ENCODE measurements around the gene TVP23C.
"Not testable (repeated sequence)": the region's sequence is repeated elsewhere in the genome, so short reads cannot be mapped to it uniquely, and the experiment has no call there.

The TVP23C gene

DNA sequence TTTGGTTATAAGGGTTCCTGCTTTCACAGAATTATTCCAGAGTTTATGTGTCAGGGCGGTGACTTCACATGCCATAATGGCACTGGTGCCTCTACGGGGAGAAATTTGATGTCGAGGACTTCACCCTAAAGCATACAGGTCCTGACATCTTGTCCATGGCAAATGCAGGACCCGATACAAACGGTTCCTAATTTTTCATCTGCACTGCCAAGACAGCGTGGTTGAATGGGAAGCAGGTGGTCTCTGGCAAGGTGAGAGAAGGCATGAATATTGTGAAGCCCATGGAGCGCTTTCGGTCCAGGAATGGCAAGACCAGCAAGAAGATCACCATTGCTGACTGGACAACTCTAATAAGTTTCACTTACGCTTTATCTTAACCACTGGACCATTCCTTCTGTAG, 56.3 kb downstream of the TVP23C start:
- WGBS: 98% methylated on average over 9 of the region's 9 CpGs
- H2AK5ac ChIP-seq (ENCODE audit: low read length, severe bottlenecking): no peak overlapping the region

GRCh38 chr17:15505708-15506107, 57.6 kb downstream of the TVP23C start:
- 98% methylated on average over 25 of the region's 32 CpGs for WGBS
- peaks cover 0 to 18% of the 10 kb centered on the region in 2 experiments for H3K36me3 ChIP-seq (ENCODE audit: control insufficient read depth in 1 of 2, insufficient read depth in 2 of 2, low read depth in 1 of 2, low read length in 2 of 2)

More for the DNA sequence above, 56.3 kb downstream of the TVP23C start:
- H3K79me1 ChIP-seq (replicated peaks; ENCODE audit: low read length, poor library complexity, severe bottlenecking): peaks cover 7% of the 10 kb centered on the region
- no peak for DNase-seq
- no peak overlapping the region for H4K8ac ChIP-seq (ENCODE audit: low read length)
- H3K23ac ChIP-seq (ENCODE audit: low read length in 2 of 2): no peak overlapping the region
- no peak overlapping the region for H2BK15ac ChIP-seq (ENCODE audit: low read depth, poor library complexity, severe bottlenecking)
- H3K14ac ChIP-seq (ENCODE audit: low read length in 2 of 2): no peak overlapping the region
- H3K9me3 ChIP-seq (ENCODE audit: control insufficient read depth, low read length): no peaks in the 10 kb centered on the region
- peaks cover 9% of the 10 kb centered on the region for H3K4me1 ChIP-seq (ENCODE audit: control insufficient read depth, insufficient read depth, low read depth, low read length)
- H3K36me3 ChIP-seq (ENCODE audit: control insufficient read depth in 1 of 2, insufficient read depth in 2 of 2, low read depth in 1 of 2, low read length in 2 of 2): peaks cover 0 to 14% of the 10 kb centered on the region in 2 experiments
- H3K27me3 ChIP-seq (ENCODE audit: control insufficient read depth in 1 of 2, insufficient read depth in 1 of 2, low read length in 2 of 2): no peaks in the 10 kb centered on the region
- no peak overlapping the region for H3K27ac ChIP-seq (ENCODE audit: low read length, poor library complexity, severe bottlenecking)
- H2BK120ac ChIP-seq (ENCODE audit: low read depth, low read length): no peak overlapping the region
- H3K4ac ChIP-seq (ENCODE audit: low read depth in 1 of 2, low read length in 2 of 2): no peak overlapping the region
- H3K4me3 ChIP-seq (ENCODE audit: insufficient read depth in 1 of 2, low read depth in 1 of 2, low read length in 2 of 2): no peak overlapping the region
- H4K91ac ChIP-seq (ENCODE audit: low read length): no peak overlapping the region
- H3K18ac ChIP-seq (ENCODE audit: low read depth in 1 of 2, low read length in 2 of 2): no peak overlapping the region
- H2BK5ac ChIP-seq (ENCODE audit: low read depth, low read length, poor library complexity, severe bottlenecking): no peak overlapping the region
- no peak overlapping the region for H3K9ac ChIP-seq (ENCODE audit: low read length)
- H3K4me2 ChIP-seq (ENCODE audit: low read length, poor library complexity, severe bottlenecking): no peak overlapping the region
- H2BK12ac ChIP-seq (ENCODE audit: low read length in 2 of 2): no peak overlapping the region
- no peak overlapping the region for H2AFZ ChIP-seq (ENCODE audit: low read depth, low read length)

DNA sequence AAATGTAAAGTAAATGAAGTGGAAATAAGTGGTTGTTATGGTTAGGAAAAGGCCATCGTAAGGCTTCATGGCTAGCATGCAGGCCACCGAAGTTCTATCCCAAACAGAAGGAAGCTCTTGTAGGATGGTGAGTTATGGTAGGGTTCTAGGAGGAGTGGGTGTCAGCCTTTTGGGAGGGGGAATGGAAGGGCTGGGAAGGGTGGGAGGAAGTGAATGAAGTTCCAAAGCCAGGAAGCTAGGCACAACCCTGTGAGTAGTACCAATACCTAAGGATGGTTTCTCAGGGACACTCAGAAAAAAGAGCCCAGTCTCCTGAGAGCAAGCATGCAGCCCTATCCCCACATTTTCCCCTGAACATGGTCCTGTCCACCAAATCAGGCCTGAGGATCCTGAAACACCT, 59.6 kb downstream of the TVP23C start:
- H3K79me1 ChIP-seq (replicated peaks; ENCODE audit: low read length, poor library complexity, severe bottlenecking): peaks cover 7% of the 10 kb centered on the region
- H2BK12ac ChIP-seq (ENCODE audit: low read length in 2 of 2): no peak overlapping the region
- no peak overlapping the region for H4K91ac ChIP-seq (ENCODE audit: low read length)
- no peak overlapping the region for H3K4ac ChIP-seq (ENCODE audit: low read depth in 1 of 2, low read length in 2 of 2)
- H4K8ac ChIP-seq (ENCODE audit: low read length): no peak overlapping the region
- no peak overlapping the region for H3K18ac ChIP-seq (ENCODE audit: low read depth in 1 of 2, low read length in 2 of 2)
- H3K9ac ChIP-seq (ENCODE audit: low read length): no peak overlapping the region
- H2BK15ac ChIP-seq (ENCODE audit: low read depth, poor library complexity, severe bottlenecking): no peak overlapping the region
- H2BK5ac ChIP-seq (ENCODE audit: low read depth, low read length, poor library complexity, severe bottlenecking): no peak overlapping the region
- WGBS: 97% methylated on average over 2 of the region's 2 CpGs
- DNase-seq: no peak
- H2BK120ac ChIP-seq (ENCODE audit: low read depth, low read length): no peak overlapping the region
- H3K27me3 ChIP-seq (ENCODE audit: control insufficient read depth in 1 of 2, insufficient read depth in 1 of 2, low read length in 2 of 2): no peaks in the 10 kb centered on the region
- H3K9me3 ChIP-seq (ENCODE audit: control insufficient read depth, low read length): no peaks in the 10 kb centered on the region
- no peak overlapping the region for H2AFZ ChIP-seq (ENCODE audit: low read depth, low read length)
- H3K4me3 ChIP-seq (ENCODE audit: insufficient read depth in 1 of 2, low read depth in 1 of 2, low read length in 2 of 2): no peak overlapping the region
- no peak overlapping the region for H3K14ac ChIP-seq (ENCODE audit: low read length in 2 of 2)
- H3K36me3 ChIP-seq (ENCODE audit: control insufficient read depth in 1 of 2, insufficient read depth in 2 of 2, low read depth in 1 of 2, low read length in 2 of 2): peaks cover 0 to 22% of the 10 kb centered on the region in 2 experiments
- H2AK5ac ChIP-seq (ENCODE audit: low read length, severe bottlenecking): no peak overlapping the region
- H3K4me1 ChIP-seq (ENCODE audit: control insufficient read depth, insufficient read depth, low read depth, low read length): peaks cover 14% of the 10 kb centered on the region
- H3K23ac ChIP-seq (ENCODE audit: low read length in 2 of 2): no peak overlapping the region
- no peak overlapping the region for H3K27ac ChIP-seq (ENCODE audit: low read length, poor library complexity, severe bottlenecking)
- H3K4me2 ChIP-seq (ENCODE audit: low read length, poor library complexity, severe bottlenecking): no peak overlapping the region

More at GRCh38 chr17:15505708-15506107, 57.6 kb downstream of the TVP23C start:
- not testable (repeated sequence) for H2BK5ac ChIP-seq (ENCODE audit: low read depth, low read length, poor library complexity, severe bottlenecking); H3K18ac ChIP-seq (ENCODE audit: low read depth in 1 of 2, low read length in 2 of 2); H2BK120ac ChIP-seq (ENCODE audit: low read depth, low read length); H3K4me3 ChIP-seq (ENCODE audit: insufficient read depth in 1 of 2, low read depth in 1 of 2, low read length in 2 of 2); H3K9me3 ChIP-seq (ENCODE audit: control insufficient read depth, low read length); H3K14ac ChIP-seq (ENCODE audit: low read length in 2 of 2); H3K9ac ChIP-seq (ENCODE audit: low read length); H4K91ac ChIP-seq (ENCODE audit: low read length); H2BK15ac ChIP-seq (ENCODE audit: low read depth, poor library complexity, severe bottlenecking); H4K8ac ChIP-seq (ENCODE audit: low read length); H3K4ac ChIP-seq (ENCODE audit: low read depth in 1 of 2, low read length in 2 of 2); H3K4me2 ChIP-seq (ENCODE audit: low read length, poor library complexity, severe bottlenecking); H2BK12ac ChIP-seq (ENCODE audit: low read length in 2 of 2); H3K27me3 ChIP-seq (ENCODE audit: control insufficient read depth in 1 of 2, insufficient read depth in 1 of 2, low read length in 2 of 2); H2AK5ac ChIP-seq (ENCODE audit: low read length, severe bottlenecking); H3K23ac ChIP-seq (ENCODE audit: low read length in 2 of 2); H3K27ac ChIP-seq (ENCODE audit: low read length, poor library complexity, severe bottlenecking); H2AFZ ChIP-seq (ENCODE audit: low read depth, low read length); H3K79me1 ChIP-seq (replicated peaks; ENCODE audit: low read length, poor library complexity, severe bottlenecking); DNase-seq
- H3K4me1 ChIP-seq (ENCODE audit: control insufficient read depth, insufficient read depth, low read depth, low read length): peaks cover 14% of the 10 kb centered on the region

GRCh38 chr17:15502369-15503112, 60.7 kb downstream of the TVP23C start:
- peak overlapping the region in 1 of 2 experiments; percentile 75 for H3K4me3 ChIP-seq (ENCODE audit: insufficient read depth in 1 of 2, low read depth in 1 of 2, low read length in 2 of 2)
- no peaks in the 10 kb centered on the region for H3K27me3 ChIP-seq (ENCODE audit: control insufficient read depth in 1 of 2, insufficient read depth in 1 of 2, low read length in 2 of 2)
- DNase-seq: peak; percentile 72
- H3K9me3 ChIP-seq (ENCODE audit: control insufficient read depth, low read length): no peaks in the 10 kb centered on the region
- H3K27ac ChIP-seq (ENCODE audit: low read length, poor library complexity, severe bottlenecking): no peak overlapping the region
- peak overlapping the region; percentile 89 for H3K9ac ChIP-seq (ENCODE audit: low read length)
- peak overlapping the region; percentile 57 for H4K91ac ChIP-seq (ENCODE audit: low read length)
- WGBS: 52% methylated on average over 32 of the region's 32 CpGs
- H2AK5ac ChIP-seq (ENCODE audit: low read length, severe bottlenecking): no peak overlapping the region
- H2BK15ac ChIP-seq (ENCODE audit: low read depth, poor library complexity, severe bottlenecking): no peak overlapping the region
- H3K18ac ChIP-seq (ENCODE audit: low read depth in 1 of 2, low read length in 2 of 2): peak overlapping the region in 1 of 2 experiments; percentile 61
- no peak overlapping the region for H2AFZ ChIP-seq (ENCODE audit: low read depth, low read length)
- H2BK12ac ChIP-seq (ENCODE audit: low read length in 2 of 2): peak overlapping the region in 1 of 2 experiments; percentile 38
- peak overlapping the region; percentile 86 for H4K8ac ChIP-seq (ENCODE audit: low read length)
- peak overlapping the region in 1 of 2 experiments; percentile 73 for H3K4ac ChIP-seq (ENCODE audit: low read depth in 1 of 2, low read length in 2 of 2)
- no peak overlapping the region for H2BK5ac ChIP-seq (ENCODE audit: low read depth, low read length, poor library complexity, severe bottlenecking)
- H3K36me3 ChIP-seq (ENCODE audit: control insufficient read depth in 1 of 2, insufficient read depth in 2 of 2, low read depth in 1 of 2, low read length in 2 of 2): peaks cover 0 to 23% of the 10 kb centered on the region in 2 experiments
- H3K79me1 ChIP-seq (replicated peaks; ENCODE audit: low read length, poor library complexity, severe bottlenecking): peaks cover 7% of the 10 kb centered on the region
- H3K4me1 ChIP-seq (ENCODE audit: control insufficient read depth, insufficient read depth, low read depth, low read length): peaks cover 10% of the 10 kb centered on the region
- peak overlapping the region; percentile 54 for H2BK120ac ChIP-seq (ENCODE audit: low read depth, low read length)
- peak overlapping the region; percentile 61 for H3K4me2 ChIP-seq (ENCODE audit: low read length, poor library complexity, severe bottlenecking)
- H3K23ac ChIP-seq (ENCODE audit: low read length in 2 of 2): no peak overlapping the region
- H3K14ac ChIP-seq (ENCODE audit: low read length in 2 of 2): no peak overlapping the region

Data from mesenchymal stem cell (in vitro differentiated cells and primary cell).